Measurements from ENCODE around the gene CHPF2. TPM values are rescaled to one million over a fixed set of nuclear protein-coding genes. Genes with fewer than 3 reads are reported as not detected.

CHPF2 gene
- total RNA-seq, 2 experiments from 2014 or later: 23.7 to 27.3 TPM

DNA sequence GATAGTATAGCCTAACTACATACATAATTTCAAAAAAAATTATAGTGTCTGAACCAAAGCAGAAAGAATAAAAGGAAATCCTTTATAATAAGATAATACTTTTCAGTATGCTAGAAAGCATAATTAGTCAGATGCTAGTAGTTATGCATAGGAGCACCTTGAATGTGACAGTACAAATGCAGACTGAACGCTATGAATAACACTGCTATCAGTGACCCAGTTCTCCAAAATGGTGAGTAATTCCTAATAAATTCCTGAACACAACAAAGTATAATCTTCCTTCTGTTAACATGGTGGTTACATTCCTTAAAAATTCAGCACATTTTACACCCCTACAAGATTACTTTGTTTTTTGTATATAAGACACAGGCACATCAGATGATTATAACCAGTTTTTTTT, 1.2 kb upstream of the CHPF2 start:
- intact Hi-C loops (cut with micrococcal nuclease): no loop called here
- POLR2A ChIA-PET: no interaction called here
- peak overlapping the region; percentile 23 for H3K4me3 Mint-ChIP-seq

DNA sequence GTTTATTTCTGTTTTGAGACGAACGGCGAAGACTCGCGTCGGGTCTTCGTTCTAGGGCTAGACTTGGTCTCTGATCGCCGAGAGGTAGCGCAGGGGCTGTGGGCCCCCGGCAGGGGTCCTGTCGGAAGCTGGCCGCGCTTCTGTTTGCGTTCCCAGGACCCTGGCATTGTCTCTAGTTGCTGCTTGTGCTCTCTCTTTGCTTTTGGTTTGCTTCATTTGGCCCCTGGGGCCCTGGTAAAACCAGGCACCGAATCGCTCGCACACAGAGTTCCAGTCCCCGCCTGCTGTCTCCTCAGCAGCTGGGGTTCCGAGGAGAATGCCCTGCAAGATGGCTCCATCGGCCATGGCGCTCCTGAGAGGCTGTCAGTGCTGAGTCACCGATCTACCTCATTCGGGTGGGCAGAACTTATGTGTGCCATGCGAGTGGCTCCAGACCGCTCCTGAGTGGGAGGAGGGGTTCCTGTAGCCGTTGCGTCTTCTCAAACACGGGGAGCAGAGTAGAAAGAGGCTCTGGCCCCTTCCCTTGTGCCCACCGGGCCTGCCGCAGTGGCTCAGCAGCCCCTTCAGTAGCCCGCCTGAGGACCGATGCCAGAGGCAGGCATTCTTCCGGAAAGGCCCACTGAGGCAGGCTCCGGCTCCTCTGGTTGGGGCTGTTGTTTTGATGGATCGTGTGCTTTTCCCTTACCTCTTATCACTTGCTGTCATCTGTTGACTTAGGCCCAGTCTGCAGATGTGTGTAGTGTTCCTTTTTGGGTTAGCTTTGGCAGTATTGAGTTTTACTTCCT, 826 bp downstream of the CHPF2 start:
- H3K27me3 Mint-ChIP-seq: no peaks in the 10 kb centered on the region
- ATAC-seq: peak; percentile 88
- DNase-seq: peak; percentile 92
- intact Hi-C loops (cut with micrococcal nuclease): no loop called here
- ChIA-PET POLR2A (interaction anchor here (0.7 to 3.3 kb wide), 9 partner anchors 8 to 44 kb away, joined by 3 to 23 read pairs (median 3); no protein-coding TSS in a partner anchor), CTCF (interaction anchor here (0.6 to 6.4 kb wide), 8 partner anchors 10 to 120 kb away, joined by 3 to 68 read pairs (median 4); no protein-coding TSS in a partner anchor)
- TF ChIP-seq, protein P1, sequence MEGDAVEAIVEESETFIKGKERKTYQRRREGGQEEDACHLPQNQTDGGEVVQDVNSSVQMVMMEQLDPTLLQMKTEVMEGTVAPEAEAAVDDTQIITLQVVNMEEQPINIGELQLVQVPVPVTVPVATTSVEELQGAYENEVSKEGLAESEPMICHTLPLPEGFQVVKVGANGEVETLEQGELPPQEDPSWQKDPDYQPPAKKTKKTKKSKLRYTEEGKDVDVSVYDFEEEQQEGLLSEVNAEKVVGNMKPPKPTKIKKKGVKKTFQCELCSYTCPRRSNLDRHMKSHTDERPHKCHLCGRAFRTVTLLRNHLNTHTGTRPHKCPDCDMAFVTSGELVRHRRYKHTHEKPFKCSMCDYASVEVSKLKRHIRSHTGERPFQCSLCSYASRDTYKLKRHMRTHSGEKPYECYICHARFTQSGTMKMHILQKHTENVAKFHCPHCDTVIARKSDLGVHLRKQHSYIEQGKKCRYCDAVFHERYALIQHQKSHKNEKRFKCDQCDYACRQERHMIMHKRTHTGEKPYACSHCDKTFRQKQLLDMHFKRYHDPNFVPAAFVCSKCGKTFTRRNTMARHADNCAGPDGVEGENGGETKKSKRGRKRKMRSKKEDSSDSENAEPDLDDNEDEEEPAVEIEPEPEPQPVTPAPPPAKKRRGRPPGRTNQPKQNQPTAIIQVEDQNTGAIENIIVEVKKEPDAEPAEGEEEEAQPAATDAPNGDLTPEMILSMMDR (IDR thresholded peaks at IDR 0.05): no peak
- peak overlapping the region; percentile 100 for H3K27ac Mint-ChIP-seq
- peaks cover 38% of the 10 kb centered on the region for H3K36me3 Mint-ChIP-seq (ENCODE audit: low read depth)
- peak overlapping the region; percentile 100 for H3K4me3 Mint-ChIP-seq
- H3K9me3 Mint-ChIP-seq: no peaks in the 10 kb centered on the region
- H3K4me1 Mint-ChIP-seq (ENCODE audit: low read depth): peaks cover 29% of the 10 kb centered on the region

More for the DNA sequence above, 1.2 kb upstream of the CHPF2 start:
- no peak for ATAC-seq
- H3K9me3 Mint-ChIP-seq: no peaks in the 10 kb centered on the region
- CTCF ChIA-PET: interaction anchor here (6.4 kb wide), 1 partner anchor 12 kb away, joined by 68 read pairs; no protein-coding TSS in a partner anchor
- TF ChIP-seq, protein P1 (IDR thresholded peaks at IDR 0.05): no peak
- no peak for DNase-seq
- H3K36me3 Mint-ChIP-seq (ENCODE audit: low read depth): peaks cover 37% of the 10 kb centered on the region
- H3K27me3 Mint-ChIP-seq: no peaks in the 10 kb centered on the region
- H3K4me1 Mint-ChIP-seq (ENCODE audit: low read depth): peaks cover 41% of the 10 kb centered on the region
- no peak overlapping the region for H3K27ac Mint-ChIP-seq

DNA sequence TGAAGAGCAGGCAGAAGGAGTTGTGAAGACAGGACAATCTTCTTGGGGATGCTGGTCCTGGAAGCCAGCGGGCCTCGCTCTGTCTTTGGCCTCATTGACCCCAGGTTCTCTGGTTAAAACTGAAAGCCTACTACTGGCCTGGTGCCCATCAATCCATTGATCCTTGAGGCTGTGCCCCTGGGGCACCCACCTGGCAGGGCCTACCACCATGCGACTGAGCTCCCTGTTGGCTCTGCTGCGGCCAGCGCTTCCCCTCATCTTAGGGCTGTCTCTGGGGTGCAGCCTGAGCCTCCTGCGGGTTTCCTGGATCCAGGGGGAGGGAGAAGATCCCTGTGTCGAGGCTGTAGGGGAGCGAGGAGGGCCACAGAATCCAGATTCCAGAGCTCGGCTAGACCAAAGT, 1.5 kb downstream of the CHPF2 start:
- Mint-ChIP-seq H3K36me3 (ENCODE audit: low read depth) (peaks cover 40% of the 10 kb centered on the region), H3K4me3 (peak overlapping the region; percentile 100), H3K27me3 (no peaks in the 10 kb centered on the region), H3K27ac (peak overlapping the region; percentile 100), H3K4me1 (ENCODE audit: low read depth) (peaks cover 27% of the 10 kb centered on the region), H3K9me3 (no peaks in the 10 kb centered on the region)
- TF ChIP-seq, protein P1 (IDR thresholded peaks at IDR 0.05): no peak
- intact Hi-C loops (cut with micrococcal nuclease): no loop called here
- ChIA-PET POLR2A (interaction anchor here (1.3 to 3.3 kb wide), 3 partner anchors 9 to 12 kb away, joined by 4 to 23 read pairs (median 9); no protein-coding TSS in a partner anchor), CTCF (interaction anchor here (1.1 to 6.4 kb wide), 5 partner anchors 10 to 76 kb away, joined by 3 to 68 read pairs (median 5); no protein-coding TSS in a partner anchor)
- DNase-seq (no peak), ATAC-seq (no peak)

DNA sequence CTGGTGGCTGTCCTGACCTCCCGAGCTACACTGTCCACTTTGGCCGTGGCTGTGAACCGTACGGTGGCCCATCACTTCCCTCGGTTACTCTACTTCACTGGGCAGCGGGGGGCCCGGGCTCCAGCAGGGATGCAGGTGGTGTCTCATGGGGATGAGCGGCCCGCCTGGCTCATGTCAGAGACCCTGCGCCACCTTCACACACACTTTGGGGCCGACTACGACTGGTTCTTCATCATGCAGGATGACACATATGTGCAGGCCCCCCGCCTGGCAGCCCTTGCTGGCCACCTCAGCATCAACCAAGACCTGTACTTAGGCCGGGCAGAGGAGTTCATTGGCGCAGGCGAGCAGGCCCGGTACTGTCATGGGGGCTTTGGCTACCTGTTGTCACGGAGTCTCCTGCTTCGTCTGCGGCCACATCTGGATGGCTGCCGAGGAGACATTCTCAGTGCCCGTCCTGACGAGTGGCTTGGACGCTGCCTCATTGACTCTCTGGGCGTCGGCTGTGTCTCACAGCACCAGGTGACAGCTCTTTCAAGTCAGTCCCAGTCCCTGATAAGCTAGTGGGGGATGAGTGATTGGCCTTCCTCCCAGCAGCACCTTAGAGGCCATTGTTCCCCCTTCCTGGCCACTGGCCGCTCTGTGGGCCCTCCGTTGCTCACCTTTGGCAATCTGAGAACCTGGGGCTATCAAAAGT, 3.0 kb downstream of the CHPF2 start:
- CTCF ChIA-PET: interaction anchor here (0.7 to 6.4 kb wide), 4 partner anchors 8 to 75 kb away, joined by 3 to 68 read pairs (median 6); no protein-coding TSS in a partner anchor
- Mint-ChIP-seq H3K4me3 (peak overlapping the region; percentile 100), H3K27me3 (no peaks in the 10 kb centered on the region), H3K27ac (no peak overlapping the region), H3K36me3 (ENCODE audit: low read depth) (peaks cover 44% of the 10 kb centered on the region), H3K9me3 (no peaks in the 10 kb centered on the region), H3K4me1 (ENCODE audit: low read depth) (peaks cover 27% of the 10 kb centered on the region)
- TF ChIP-seq, protein P1 (IDR thresholded peaks at IDR 0.05): no peak
- DNase-seq (no peak), ATAC-seq (no peak)
- POLR2A ChIA-PET: interaction anchor here (2.2 to 3.3 kb wide), 2 partner anchors 8 kb away, joined by 6 to 23 read pairs; partner anchors contain the start of gene ABCF2
- intact Hi-C loops (cut with micrococcal nuclease): no loop called here
